CD14-positive monocyte (primary cell): ENCODE data around the gene UTP14C. TPM values are rescaled to one million over a fixed set of nuclear protein-coding genes. Genes with fewer than 3 reads are reported as not detected.

ENCODE experiments used
- DNase-seq, 3 donors: peaks; one replicate each; pipeline ENCODE4 v3.0.0-alpha.2; 2011 to 2022
- H2AFZ ChIP-seq: 2 replicates; pipeline ENCODE4 v1.6.0; 2012; ENCODE audit warnings: mild to moderate bottlenecking, low read depth, low read length, inconsistent platforms; ENCODE audit not compliant: insufficient read depth, poor library complexity, severe bottlenecking
- H3K27ac ChIP-seq, 2 donors: 1 replicate in 1 of 2; 2 replicates in 1 of 2; pipeline ENCODE4 v1.5.1; 2012 to 2013; ENCODE audit warnings: low read length in 2 of 2, control low read depth in 1 of 2, inconsistent platforms in 1 of 2, low read depth in 1 of 2, mild to moderate bottlenecking in 1 of 2
- H3K27me3 ChIP-seq, 2 donors: one replicate each; pipeline versions ENCODE4 v1.6.0 to v1.6.1; 2011 to 2013; ENCODE audit warnings: low read length in 2 of 2; ENCODE audit not compliant: control insufficient read depth in 2 of 2, insufficient read depth in 2 of 2
- H3K36me3 ChIP-seq, 2 donors: replicated peaks in 1 of 2; 1 replicate in 1 of 2; 2 replicates in 1 of 2; pipeline versions ENCODE4 v1.5.1 to v1.6.1; 2012 to 2013; ENCODE audit warnings: low read length in 2 of 2, control low read depth in 1 of 2, inconsistent platforms in 1 of 2, mild to moderate bottlenecking in 1 of 2; ENCODE audit not compliant: insufficient read depth in 2 of 2, control insufficient read depth in 1 of 2
- H3K4me1 ChIP-seq, 2 donors: 1 replicate in 1 of 2; 2 replicates in 1 of 2; pipeline versions ENCODE4 v1.5.1 to v1.6.1; 2012 to 2013; ENCODE audit warnings: low read length in 2 of 2, control low read depth in 1 of 2, inconsistent platforms in 1 of 2, mild to moderate bottlenecking in 1 of 2, moderate library complexity in 1 of 2; ENCODE audit not compliant: insufficient read depth in 2 of 2, control insufficient read depth in 1 of 2
- H3K4me2 ChIP-seq: replicated peaks from 2 replicates; pipeline ENCODE3; 2012; ENCODE audit warnings: low read length, moderate library complexity, mild to moderate bottlenecking; ENCODE audit not compliant: poor library complexity, severe bottlenecking; ENCODE audit errors: extremely low read depth
- H3K4me3 ChIP-seq, 3 experiments: fragments of 200-600 bp in 1 of 3; sonication (generic) in 1 of 3; replicated peaks in 1 of 3; 1 replicate in 2 of 3; 2 replicates in 1 of 3; pipeline ENCODE4 v1.5.1; 2011 to 2013; ENCODE audit warnings: low read length in 3 of 3, mild to moderate bottlenecking in 3 of 3, control low read depth in 2 of 3, low read depth in 2 of 3, inconsistent platforms in 1 of 3, moderate library complexity in 1 of 3
- H3K79me2 ChIP-seq: 2 replicates; pipeline ENCODE4 v1.6.0; 2012; ENCODE audit warnings: mild to moderate bottlenecking, control low read depth, inconsistent platforms, low read length, moderate library complexity; ENCODE audit not compliant: insufficient read depth
- H3K9ac ChIP-seq: 2 replicates; pipeline ENCODE4 v1.6.0; 2017; ENCODE audit warnings: low read length, mild to moderate bottlenecking; ENCODE audit not compliant: insufficient read depth, poor library complexity, severe bottlenecking
- H3K9me3 ChIP-seq, 2 donors: replicated peaks in 1 of 2; 1 replicate in 1 of 2; 2 replicates in 1 of 2; pipeline versions ENCODE4 v1.5.1 to v1.6.1; 2012 to 2013; ENCODE audit warnings: low read length in 2 of 2, control low read depth in 1 of 2; ENCODE audit not compliant: control insufficient read depth in 1 of 2, insufficient read depth in 1 of 2
- H4K20me1 ChIP-seq: 2 replicates; pipeline ENCODE4 v1.6.0; 2012; ENCODE audit warnings: mild to moderate bottlenecking, low read length, control low read depth, moderate library complexity; ENCODE audit not compliant: insufficient read depth
- H3K27ac Mint-ChIP-seq, 7 donors: one replicate each; pipeline ENCODE4 v1.8.0; 2020; ENCODE audit warnings: mild to moderate bottlenecking in 7 of 7, mixed read lengths in 7 of 7, moderate library complexity in 6 of 7, inconsistent platforms in 2 of 7
- H3K27me3 Mint-ChIP-seq, 3 donors: one replicate each; pipeline ENCODE4 v1.8.0; 2021 to 2022; ENCODE audit warnings: low read depth in 3 of 3, mild to moderate bottlenecking in 3 of 3, mixed read lengths in 3 of 3, moderate library complexity in 3 of 3, inconsistent platforms in 1 of 3
- H3K36me3 Mint-ChIP-seq, 2 donors: one replicate each; pipeline ENCODE4 v1.8.0; 2020; ENCODE audit warnings: mixed read lengths in 2 of 2, inconsistent platforms in 1 of 2, mild to moderate bottlenecking in 1 of 2
- H3K4me1 Mint-ChIP-seq: one replicate; pipeline ENCODE4 v1.8.0; 2020; ENCODE audit warnings: mild to moderate bottlenecking, mixed read lengths
- H3K4me3 Mint-ChIP-seq, 2 donors: one replicate each; pipeline ENCODE4 v1.8.0; 2020; ENCODE audit warnings: mild to moderate bottlenecking in 2 of 2, mixed read lengths in 2 of 2, moderate library complexity in 1 of 2
- H3K9me3 Mint-ChIP-seq, 7 donors: one replicate each; pipeline ENCODE4 v1.8.0; 2020 to 2022; ENCODE audit warnings: mixed read lengths in 7 of 7, mild to moderate bottlenecking in 6 of 7, moderate library complexity in 6 of 7, inconsistent platforms in 2 of 7
- CTCF ChIP-seq: fragments of 200-600 bp; IDR thresholded peaks from one replicate; pipeline ENCODE4 v1.8.0; 2022; ENCODE audit warnings: antibody characterized with exemption, mild to moderate bottlenecking
- WGBS: methylation state at CpG from one replicate; pipeline ENCODE4 v1.1.5; 2013; ENCODE audit warnings: missing lambda C conversion rate; ENCODE audit not compliant: insufficient coverage; 5-methylcytosine and 5-hydroxymethylcytosine counted together
- intact Hi-C, 2 donors: fragments of 100-400 bp; cut with micrococcal nuclease; formaldehyde crosslinking; loops; one replicate each; pipeline versions ENCODE4 v1.15.0 to v1.15.1; 2023
- polyA plus RNA-seq, 3 donors: library from polyadenylated mRNA; depleted of rRNA in 1 of 3; unstranded in 2 of 3; stranded (reverse) in 1 of 3; fragments of 300-500 nt in 2 of 3; fragments of >200 nt in 1 of 3; fragmentation: Illumina TruSeq in 2 of 3; gene quantifications; 1 replicate in 2 of 3; 2 replicates in 1 of 3; pipeline ENCODE4 v1.2.3, GENCODE V29; 2012 to 2021

The UTP14C gene
- polyA plus RNA-seq, 3 donors = 1.2 to 1.5 (median 1.2) TPM

DNA sequence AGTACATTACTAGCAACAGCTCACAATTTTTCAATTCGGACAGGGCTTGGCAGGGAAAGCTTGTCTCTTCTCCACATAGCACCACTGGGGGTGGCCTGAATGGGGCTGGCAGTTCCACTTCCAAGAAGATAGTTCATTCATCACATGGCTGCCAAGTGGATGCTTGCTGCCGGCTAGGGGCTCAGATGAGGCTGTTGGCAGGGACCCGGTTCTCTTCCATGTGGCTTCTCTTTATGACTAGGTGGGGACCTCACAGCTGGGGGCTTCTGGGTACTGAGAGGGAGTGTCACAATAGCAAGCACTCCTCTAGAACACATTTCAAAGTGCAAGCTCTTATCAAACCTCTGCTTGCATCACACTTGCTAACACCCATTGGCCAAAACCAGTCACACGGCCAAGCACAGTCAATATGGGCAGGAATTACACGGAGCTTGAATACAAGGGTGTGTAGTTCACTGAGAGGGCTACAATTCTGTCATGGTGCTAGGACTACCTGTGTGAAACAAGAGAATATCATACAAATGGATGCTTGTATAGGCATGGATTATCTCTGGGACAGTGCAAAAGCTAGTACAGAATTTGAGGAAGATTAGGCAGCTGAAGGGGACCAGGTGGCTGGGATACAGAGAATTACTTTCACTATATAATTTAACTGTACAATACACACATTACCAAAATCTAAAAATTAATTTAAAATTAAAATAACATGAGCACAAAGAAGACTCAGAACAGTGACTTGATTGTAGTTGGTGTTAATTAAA is 45.5 kb upstream of the UTP14C start:
- no peaks in the 10 kb centered on the region for H3K36me3 ChIP-seq
- no peaks in the 10 kb centered on the region for H3K4me1 ChIP-seq
- TF ChIP-seq CTCF = no peak
- no peaks in the 10 kb centered on the region for H3K79me2 ChIP-seq
- H4K20me1 ChIP-seq = no peaks in the 10 kb centered on the region
- H3K27me3 ChIP-seq = no peaks in the 10 kb centered on the region
- Mint-ChIP-seq H3K27me3 (peaks cover 0 to 3% (median 3%) of the 10 kb centered on the region in 3 donors), H3K9me3 (peaks cover 0 to 5% (median 0%) of the 10 kb centered on the region in 7 donors), H3K36me3 (no peaks in the 10 kb centered on the region), H3K4me1 (peaks cover 3% of the 10 kb centered on the region), H3K27ac (no peak overlapping the region), H3K4me3 (no peak overlapping the region)
- H3K4me3 ChIP-seq = no peak overlapping the region
- 100% methylated on average over 1 of the region's 5 CpGs for WGBS
- H3K9me3 ChIP-seq = peaks cover 0 to 9% of the 10 kb centered on the region in 2 donors
- DNase-seq = no peak
- no peak overlapping the region for H3K4me2 ChIP-seq
- intact Hi-C loops = no loop called here
- H2AFZ ChIP-seq = no peak overlapping the region
- no peak overlapping the region for H3K9ac ChIP-seq
- no peak overlapping the region for H3K27ac ChIP-seq

GRCh38 chr13:51980908-51981307 is 43.6 kb upstream of the UTP14C start:
- Histone ChIP-seq H3K79me2 (no peaks in the 10 kb centered on the region), H3K4me1 (no peaks in the 10 kb centered on the region), H2AFZ (no peak overlapping the region), H3K36me3 (no peaks in the 10 kb centered on the region), H3K27ac (no peak overlapping the region), H3K4me3 (no peak overlapping the region), H3K4me2 (no peak overlapping the region), H3K9me3 (peaks cover 0 to 9% of the 10 kb centered on the region in 2 donors), H3K27me3 (no peaks in the 10 kb centered on the region), H3K9ac (no peak overlapping the region), H4K20me1 (no peaks in the 10 kb centered on the region)
- H3K9me3 Mint-ChIP-seq = peaks cover 0 to 10% (median 2%) of the 10 kb centered on the region in 7 donors
- H3K4me3 Mint-ChIP-seq = no peak overlapping the region
- H3K27me3 Mint-ChIP-seq = peaks cover 0 to 3% (median 2%) of the 10 kb centered on the region in 3 donors
- intact Hi-C loops = no loop called here
- no peaks in the 10 kb centered on the region for H3K36me3 Mint-ChIP-seq
- H3K4me1 Mint-ChIP-seq = peaks cover 3% of the 10 kb centered on the region
- TF ChIP-seq CTCF = no peak
- WGBS = no CpG with 5 or more reads among the region's 4 CpGs
- no peak overlapping the region for H3K27ac Mint-ChIP-seq
- no peak for DNase-seq
